HepG2 (cell line): ENCODE data around the gene RNASE13. TPM values are rescaled to one million over a fixed set of nuclear protein-coding genes. Genes with fewer than 3 reads are reported as not detected.

Experiments
- FOXA3 ChIP-seq: IDR thresholded peaks from 2 replicates; pipeline ENCODE4 v1.6.1; 2016; ENCODE audit warnings: missing genetic modification reagents, missing compliant biosample characterization
- FOXC1 ChIP-seq: sonication (generic); formaldehyde crosslinking; IDR thresholded peaks from 2 replicates; pipeline ENCODE4 v1.8.0; 2022; ENCODE audit warnings: mild to moderate bottlenecking, missing genetic modification reagents, borderline replicate concordance
- FOXP4 ChIP-seq: sonication (generic); formaldehyde crosslinking; IDR thresholded peaks from 2 replicates; pipeline ENCODE4 v1.4.0; 2020; ENCODE audit warnings: missing genetic modification reagents
- GABPA ChIP-seq, 2 experiments: IDR thresholded peaks; 2 replicates each; pipeline ENCODE4 v1.6.1; 2011 to 2016; ENCODE audit warnings: low read depth in 2 of 2, low read length in 1 of 2, missing biosample characterization in 1 of 2, missing genetic modification characterization in 1 of 2
- HHEX ChIP-seq: IDR thresholded peaks from 2 replicates; pipeline ENCODE4 v1.6.1; 2016; ENCODE audit warnings: control low read depth
- HNRNPUL1 ChIP-seq: fragments of 200-400 bp; formaldehyde crosslinking; IDR thresholded peaks from 2 replicates; pipeline ENCODE4 v1.6.1; 2017; ENCODE audit warnings: low read depth, mild to moderate bottlenecking, low read length, moderate library complexity
- IRF2 ChIP-seq: IDR thresholded peaks from 2 replicates; pipeline ENCODE4 v1.6.1; 2018; ENCODE audit warnings: missing genetic modification reagents, missing compliant biosample characterization
- JDP2 ChIP-seq: sonication (generic); formaldehyde crosslinking; IDR thresholded peaks from 2 replicates; pipeline ENCODE4 v1.8.1; 2022; ENCODE audit warnings: missing genetic modification reagents, borderline replicate concordance
- KAT7 ChIP-seq: IDR thresholded peaks from 2 replicates; pipeline ENCODE4 v1.6.1; 2018; ENCODE audit warnings: borderline replicate concordance, missing compliant biosample characterization
- MTF1 ChIP-seq: sonication (generic); formaldehyde crosslinking; IDR thresholded peaks from 2 replicates; pipeline ENCODE4 v1.5.0; 2020; ENCODE audit warnings: missing genetic modification reagents
- NFE2L2 ChIP-seq: fragments of 150-350 bp; IDR thresholded peaks from 2 replicates; pipeline ENCODE4 v1.6.1; 2014; ENCODE audit warnings: low read length
- PREB ChIP-seq: sonication (generic); formaldehyde crosslinking; IDR thresholded peaks from 2 replicates; pipeline ENCODE4 v1.4.0; 2020; ENCODE audit warnings: missing genetic modification reagents
- XBP1 ChIP-seq: sonication (generic); formaldehyde crosslinking; IDR thresholded peaks from 2 replicates; pipeline ENCODE4 v1.5.0; 2020; ENCODE audit warnings: missing genetic modification reagents
- ZNF441 ChIP-seq: sonication (generic); formaldehyde crosslinking; IDR thresholded peaks from 2 replicates; pipeline ENCODE4 v1.7.0; 2021; ENCODE audit warnings: missing genetic modification reagents, borderline replicate concordance
- ZNF530 ChIP-seq: sonication (generic); formaldehyde crosslinking; IDR thresholded peaks from 2 replicates; pipeline ENCODE4 v1.5.0; 2020; ENCODE audit warnings: low read depth, mild to moderate bottlenecking, missing genetic modification reagents
- ZNF703 ChIP-seq: sonication (generic); formaldehyde crosslinking; IDR thresholded peaks from 2 replicates; pipeline ENCODE4 v1.5.1; 2020; ENCODE audit warnings: missing genetic modification reagents, mild to moderate bottlenecking, moderate library complexity, borderline replicate concordance
- polyA plus RNA-seq, 8 experiments: library from polyadenylated mRNA; depleted of rRNA in 3 of 8; stranded (reverse) in 7 of 8; unstranded in 1 of 8; fragments of >200 nt; fragmentation: Illumina TruSeq in 4 of 8; extraction: Trizol in 4 of 8; gene quantifications; 2 replicates each; pipeline versions ENCODE4 v1.2.1 to v1.2.3, GENCODE V29; 2011 to 2016; ENCODE audit warnings: low read depth in 4 of 8, missing spikeins in 1 of 8, mixed read lengths in 1 of 8; ENCODE audit not compliant: insufficient read depth in 1 of 8
- total RNA-seq, 5 experiments: library from RNA; depleted of rRNA; stranded (reverse); fragments of >200 nt; fragmentation: Illumina TruSeq; extraction: Trizol; gene quantifications; 2 replicates each; pipeline ENCODE4 v1.2.3, GENCODE V29; 2016; ENCODE audit warnings: low read depth in 1 of 5
- TF ChIP-seq, protein P1 (sequence below): sonication (generic); formaldehyde crosslinking; IDR thresholded peaks from 2 replicates; pipeline ENCODE4 v1.8.1; 2023; ENCODE audit warnings: mild to moderate bottlenecking, moderate library complexity, missing genetic modification reagents
- TF ChIP-seq, protein P2 (sequence below): sonication (generic); formaldehyde crosslinking; IDR thresholded peaks from 2 replicates; pipeline ENCODE4 v1.4.0; 2020; ENCODE audit warnings: missing genetic modification reagents
- TF ChIP-seq, protein P3 (sequence below): sonication (generic); formaldehyde crosslinking; IDR thresholded peaks from 2 replicates; pipeline ENCODE4 v1.9.0; 2021; ENCODE audit warnings: missing genetic modification reagents, mild to moderate bottlenecking, borderline replicate concordance
- TF ChIP-seq, protein P4 (sequence below): sonication (generic); formaldehyde crosslinking; conservative IDR thresholded peaks from 2 replicates; pipeline ENCODE4 v1.5.0; 2020; ENCODE audit warnings: missing genetic modification reagents

Gene RNASE13
- total and polyA plus RNA-seq, 2 of the 13 experiments (the other 11 are each of a cell fraction or from before 2014, with no cell fraction given), result 1.0 TPM; not detected in 1

- TF ChIP-seq FOXA3 (CRISPR knock-in tag) (peak; percentile 77), FOXP4 (CRISPR knock-in tag) (peak; percentile 40; the same call in 1 of the 2 replicates), PREB (CRISPR knock-in tag) (no peak), ZNF530 (CRISPR knock-in tag) (no peak), FOXC1 (no peak), IRF2 (peak; percentile 64), HHEX (CRISPR knock-in tag) (no peak), ZNF441 (CRISPR knock-in tag) (no peak), NFE2L2 (no peak), ZNF703 (CRISPR knock-in tag) (no peak), JDP2 (no peak), XBP1 (CRISPR knock-in tag) (no peak), MTF1 (CRISPR knock-in tag) (no peak), KAT7 (CRISPR knock-in tag) (no peak), GABPA (IDR thresholded peaks at IDR 0.05; ENCODE audit: low read depth, low read length) (no peak), GABPA (CRISPR knock-in tag; IDR thresholded peaks at IDR 0.05; ENCODE audit: low read depth) (peak; percentile 49; the same call in 1 of the 2 replicates), HNRNPUL1 (no peak)
- TF ChIP-seq, protein P1, sequence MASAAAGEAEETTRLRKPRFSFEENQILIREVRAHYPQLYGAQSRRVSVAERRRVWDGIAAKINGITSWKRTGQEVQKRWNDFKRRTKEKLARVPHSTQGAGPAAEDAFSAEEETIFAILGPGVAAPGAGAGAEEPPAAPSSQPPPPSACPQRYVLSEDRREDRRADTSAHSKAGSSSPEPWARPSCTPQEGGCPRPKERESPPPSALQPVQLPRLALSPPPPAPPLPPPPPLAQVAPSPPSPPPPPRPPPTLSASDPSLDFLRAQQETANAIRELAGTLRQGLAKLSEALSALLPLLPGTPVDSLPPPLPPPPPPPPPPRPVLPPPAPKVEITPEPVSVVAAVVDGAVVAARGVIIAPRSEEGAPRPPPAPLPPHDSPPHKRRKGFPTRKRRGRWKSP, result no peak
- TF ChIP-seq, protein P2, sequence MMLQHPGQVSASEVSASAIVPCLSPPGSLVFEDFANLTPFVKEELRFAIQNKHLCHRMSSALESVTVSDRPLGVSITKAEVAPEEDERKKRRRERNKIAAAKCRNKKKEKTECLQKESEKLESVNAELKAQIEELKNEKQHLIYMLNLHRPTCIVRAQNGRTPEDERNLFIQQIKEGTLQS (CRISPR knock-in tag), result no peak
- TF ChIP-seq, protein P3, sequence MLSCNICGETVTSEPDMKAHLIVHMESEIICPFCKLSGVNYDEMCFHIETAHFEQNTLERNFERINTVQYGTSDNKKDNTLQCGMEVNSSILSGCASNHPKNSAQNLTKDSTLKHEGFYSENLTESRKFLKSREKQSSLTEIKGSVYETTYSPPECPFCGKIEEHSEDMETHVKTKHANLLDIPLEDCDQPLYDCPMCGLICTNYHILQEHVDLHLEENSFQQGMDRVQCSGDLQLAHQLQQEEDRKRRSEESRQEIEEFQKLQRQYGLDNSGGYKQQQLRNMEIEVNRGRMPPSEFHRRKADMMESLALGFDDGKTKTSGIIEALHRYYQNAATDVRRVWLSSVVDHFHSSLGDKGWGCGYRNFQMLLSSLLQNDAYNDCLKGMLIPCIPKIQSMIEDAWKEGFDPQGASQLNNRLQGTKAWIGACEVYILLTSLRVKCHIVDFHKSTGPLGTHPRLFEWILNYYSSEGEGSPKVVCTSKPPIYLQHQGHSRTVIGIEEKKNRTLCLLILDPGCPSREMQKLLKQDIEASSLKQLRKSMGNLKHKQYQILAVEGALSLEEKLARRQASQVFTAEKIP (CRISPR knock-in tag), result no peak
- TF ChIP-seq, protein P4, sequence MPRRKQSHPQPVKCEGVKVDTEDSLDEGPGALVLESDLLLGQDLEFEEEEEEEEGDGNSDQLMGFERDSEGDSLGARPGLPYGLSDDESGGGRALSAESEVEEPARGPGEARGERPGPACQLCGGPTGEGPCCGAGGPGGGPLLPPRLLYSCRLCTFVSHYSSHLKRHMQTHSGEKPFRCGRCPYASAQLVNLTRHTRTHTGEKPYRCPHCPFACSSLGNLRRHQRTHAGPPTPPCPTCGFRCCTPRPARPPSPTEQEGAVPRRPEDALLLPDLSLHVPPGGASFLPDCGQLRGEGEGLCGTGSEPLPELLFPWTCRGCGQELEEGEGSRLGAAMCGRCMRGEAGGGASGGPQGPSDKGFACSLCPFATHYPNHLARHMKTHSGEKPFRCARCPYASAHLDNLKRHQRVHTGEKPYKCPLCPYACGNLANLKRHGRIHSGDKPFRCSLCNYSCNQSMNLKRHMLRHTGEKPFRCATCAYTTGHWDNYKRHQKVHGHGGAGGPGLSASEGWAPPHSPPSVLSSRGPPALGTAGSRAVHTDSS (CRISPR knock-in tag), result no peak
These were observed 9.5 kb upstream of the RNASE13 start (continued) for GRCh38 chr14:21043974-21044618.
